IMR-90 (cell line): Measurements from ENCODE around the gene DOHH.

Experiments used
- CEBPB ChIP-seq: IDR thresholded peaks from 2 replicates; pipeline ENCODE4 v1.6.1; 2012; ENCODE audit warnings: low read depth, low read length, improper control_type of control experiment
- CTCF ChIP-seq: conservative IDR thresholded peaks from 2 replicates; pipeline ENCODE4 v1.5.1; 2012; ENCODE audit warnings: mild to moderate bottlenecking, low read depth, low read length, improper control_type of control experiment
- MXI1 ChIP-seq: IDR thresholded peaks from 2 replicates; pipeline ENCODE4 v1.6.1; 2012; ENCODE audit warnings: low read depth, mild to moderate bottlenecking, low read length, moderate library complexity, borderline replicate concordance
- POLR2A ChIP-seq: IDR thresholded peaks from 2 replicates; pipeline ENCODE4 v1.6.1; 2012; ENCODE audit warnings: mild to moderate bottlenecking, low read depth, low read length
- RAD21 ChIP-seq: IDR thresholded peaks from 2 replicates; pipeline ENCODE4 v1.6.1; 2012; ENCODE audit warnings: low read length, improper control_type of control experiment
- RFX5 ChIP-seq: IDR thresholded peaks from 2 replicates; pipeline ENCODE4 v1.8.0; 2012; ENCODE audit warnings: low read depth, mild to moderate bottlenecking, low read length, moderate library complexity
- SMC3 ChIP-seq: fragments of 150-350 bp; IDR thresholded peaks from 2 replicates; pipeline ENCODE4 v1.6.1; 2016; ENCODE audit warnings: low read depth, mild to moderate bottlenecking, antibody characterized with exemption, low read length, moderate library complexity

- TF ChIP-seq RAD21 (no peak), SMC3 (no peak), POLR2A (no peak), CTCF (no peak), MXI1 (no peak), RFX5 (no peak), CEBPB (no peak)
These were observed 14.5 kb upstream of the DOHH start for GRCh38 chr19:3514930-3515329.
